SJCRH30 (cell line): ENCODE results near the gene GOLGA6L7. TPM values are rescaled to one million over a fixed set of nuclear protein-coding genes. Genes with fewer than 3 reads are reported as not detected.
"Not testable (repeated sequence)": the region's sequence is repeated elsewhere in the genome, so short reads cannot be mapped to it uniquely, and the experiment has no call there.

Source experiments
- DNase-seq, 2 experiments: peaks; one replicate each; pipeline ENCODE4 v3.0.0-alpha.2; 2015 to 2020
- H3K27ac ChIP-seq: fragments of 250-450 bp; sonication (Bioruptor Pico); 2 replicates; pipeline ENCODE4 v1.5.1; 2020; ENCODE audit warnings: mild to moderate bottlenecking, moderate library complexity
- H3K27me3 ChIP-seq: fragments of 250-450 bp; sonication (Bioruptor Pico); 2 replicates; pipeline ENCODE4 v1.5.1; 2020; ENCODE audit warnings: mild to moderate bottlenecking, moderate library complexity
- H3K36me3 ChIP-seq: fragments of 250-450 bp; sonication (Bioruptor Pico); 2 replicates; pipeline ENCODE4 v1.5.1; 2020; ENCODE audit warnings: mild to moderate bottlenecking, moderate library complexity
- H3K4me1 ChIP-seq: fragments of 250-450 bp; sonication (Bioruptor Pico); 2 replicates; pipeline ENCODE4 v1.5.1; 2020; ENCODE audit warnings: mild to moderate bottlenecking, moderate library complexity
- H3K4me3 ChIP-seq: fragments of 250-450 bp; sonication (Bioruptor Pico); 2 replicates; pipeline ENCODE4 v1.5.1; 2020; ENCODE audit warnings: mild to moderate bottlenecking, moderate library complexity
- H3K9me3 ChIP-seq: fragments of 250-450 bp; sonication (Bioruptor Pico); replicated peaks from 2 replicates; pipeline ENCODE4 v1.5.1; 2020; ENCODE audit warnings: mild to moderate bottlenecking, moderate library complexity
- total RNA-seq: library from RNA; depleted of rRNA; stranded (reverse); fragments of >200 nt; shearing (Covaris generic); gene quantifications from 2 replicates; pipeline ENCODE4 v1.2.3, GENCODE V29; 2014; rRNA removed

GOLGA6L7 gene
- total RNA-seq, result 0.06 and 0.15 TPM in 2 replicates

- not testable (repeated sequence) for H3K36me3 ChIP-seq, DNase-seq, H3K4me1 ChIP-seq, H3K9me3 ChIP-seq, H3K27ac ChIP-seq, H3K4me3 ChIP-seq, H3K27me3 ChIP-seq
Measured at GRCh38 chr15:28848521-28848920, at the start of gene GOLGA6L7. Gene GOLGA6L7, minus strand, starts transcription at chr15:28848644. Its CDS starts 95 bp downstream, at chr15:28848549.

- Histone ChIP-seq H3K27me3 (no peaks in the 10 kb centered on the region), H3K9me3 (no peaks in the 10 kb centered on the region), H3K36me3 (no peaks in the 10 kb centered on the region), H3K27ac (no peak overlapping the region), H3K4me3 (no peak overlapping the region), H3K4me1 (peaks cover 7% of the 10 kb centered on the region; the same call in 1 of the 2 replicates)
- no peak for DNase-seq
Measured at GRCh38 chr15:28897861-28898585, 49.6 kb upstream of the GOLGA6L7 start.

- Histone ChIP-seq H3K36me3 (no peaks in the 10 kb centered on the region), H3K9me3 (no peaks in the 10 kb centered on the region), H3K4me3 (no peak overlapping the region), H3K4me1 (peaks cover 13% of the 10 kb centered on the region), H3K27me3 (no peaks in the 10 kb centered on the region), H3K27ac (peak overlapping the region; percentile 5; the same call in 1 of the 2 replicates)
- DNase-seq, result peak in 1 of 2 experiments; percentile 23
Measured at GRCh38 chr15:28896951-28897350, 48.5 kb upstream of the GOLGA6L7 start.

GRCh38 chr15:28895566-28895965, 47.1 kb upstream of the GOLGA6L7 start:
- no peaks in the 10 kb centered on the region for H3K36me3 ChIP-seq
- H3K27me3 ChIP-seq, result no peaks in the 10 kb centered on the region
- no peak overlapping the region for H3K27ac ChIP-seq
- DNase-seq, result no peak
- H3K9me3 ChIP-seq, result no peaks in the 10 kb centered on the region
- H3K4me1 ChIP-seq, result peaks cover 13% of the 10 kb centered on the region
- no peak overlapping the region for H3K4me3 ChIP-seq

- no peak for DNase-seq
- Histone ChIP-seq H3K9me3 (no peaks in the 10 kb centered on the region), H3K36me3 (no peaks in the 10 kb centered on the region), H3K27me3 (no peaks in the 10 kb centered on the region), H3K27ac (no peak overlapping the region), H3K4me1 (peaks cover 13% of the 10 kb centered on the region), H3K4me3 (no peak overlapping the region)
Measured at GRCh38 chr15:28895146-28895545, 46.7 kb upstream of the GOLGA6L7 start.

GRCh38 chr15:28894631-28895030, 46.2 kb upstream of the GOLGA6L7 start:
- Histone ChIP-seq H3K36me3 (no peaks in the 10 kb centered on the region), H3K4me1 (peaks cover 13% of the 10 kb centered on the region), H3K27ac (no peak overlapping the region), H3K9me3 (no peaks in the 10 kb centered on the region), H3K4me3 (no peak overlapping the region), H3K27me3 (no peaks in the 10 kb centered on the region)
- no peak for DNase-seq

- H3K4me1 ChIP-seq, result peaks cover 13% of the 10 kb centered on the region
- DNase-seq, result peak; percentile 14 to 29
- H3K9me3 ChIP-seq, result no peaks in the 10 kb centered on the region
- H3K27ac ChIP-seq, result peak overlapping the region; percentile 15; the same call in 1 of the 2 replicates
- H3K36me3 ChIP-seq, result no peaks in the 10 kb centered on the region
- no peaks in the 10 kb centered on the region for H3K27me3 ChIP-seq
- no peak overlapping the region for H3K4me3 ChIP-seq
Measured at GRCh38 chr15:28892789-28893610, 44.6 kb upstream of the GOLGA6L7 start.

GRCh38 chr15:28891588-28891987, 43.1 kb upstream of the GOLGA6L7 start:
- no peak for DNase-seq
- Histone ChIP-seq H3K27ac (no peak overlapping the region), H3K27me3 (no peaks in the 10 kb centered on the region; the same call in 1 of the 2 replicates), H3K9me3 (no peaks in the 10 kb centered on the region), H3K4me3 (no peak overlapping the region), H3K36me3 (no peaks in the 10 kb centered on the region), H3K4me1 (peaks cover 6% of the 10 kb centered on the region; the same call in 1 of the 2 replicates)

GRCh38 chr15:28890711-28891495, 42.5 kb upstream of the GOLGA6L7 start:
- H3K4me1 ChIP-seq, result peaks cover 6% of the 10 kb centered on the region; the same call in 1 of the 2 replicates

GRCh38 chr15:28890291-28890690, 41.8 kb upstream of the GOLGA6L7 start:
- H3K4me3 ChIP-seq, H3K36me3 ChIP-seq, H3K27ac ChIP-seq, H3K4me1 ChIP-seq, H3K27me3 ChIP-seq, DNase-seq, H3K9me3 ChIP-seq: not testable (repeated sequence)

More at GRCh38 chr15:28890711-28891495, 42.5 kb upstream of the GOLGA6L7 start:
- no peak overlapping the region for H3K4me3 ChIP-seq
- no peak overlapping the region for H3K27ac ChIP-seq
- H3K27me3 ChIP-seq, result no peaks in the 10 kb centered on the region; the same call in 1 of the 2 replicates
- no peak for DNase-seq
- no peaks in the 10 kb centered on the region for H3K36me3 ChIP-seq
- no peaks in the 10 kb centered on the region for H3K9me3 ChIP-seq

GRCh38 chr15:28889871-28890270, 41.4 kb upstream of the GOLGA6L7 start:
- not testable (repeated sequence) for H3K4me3 ChIP-seq, H3K9me3 ChIP-seq, H3K27me3 ChIP-seq, H3K4me1 ChIP-seq, H3K36me3 ChIP-seq, DNase-seq, H3K27ac ChIP-seq

DNA sequence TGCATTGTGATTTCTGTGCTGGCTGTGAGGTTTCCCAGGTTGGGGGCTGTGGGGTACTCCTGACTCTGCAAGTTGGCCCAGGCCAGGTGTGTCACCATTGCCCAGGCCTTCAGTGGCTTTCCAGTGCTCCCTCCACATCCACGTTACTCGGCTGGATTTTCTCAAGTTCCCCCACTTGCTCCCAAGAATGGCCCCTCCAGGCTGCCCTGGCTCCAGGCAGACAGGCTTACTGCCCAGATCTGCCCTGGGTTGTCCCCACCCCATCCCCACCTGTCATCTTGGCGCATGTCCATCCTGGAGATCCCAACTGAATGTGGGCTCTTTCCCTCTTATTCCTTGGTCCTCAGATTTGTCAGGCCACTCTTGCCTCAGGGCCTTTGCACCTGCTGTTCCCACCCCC, 40.9 kb upstream of the GOLGA6L7 start:
- DNase-seq, result peak; percentile 16 to 31
- H3K4me3 ChIP-seq, result no peak overlapping the region
- no peak overlapping the region for H3K27ac ChIP-seq
- H3K36me3 ChIP-seq, result no peaks in the 10 kb centered on the region
- H3K27me3 ChIP-seq, result no peaks in the 10 kb centered on the region; the same call in 1 of the 2 replicates
- peaks cover 6% of the 10 kb centered on the region; the same call in 1 of the 2 replicates for H3K4me1 ChIP-seq
- no peaks in the 10 kb centered on the region for H3K9me3 ChIP-seq

- H3K4me3 ChIP-seq, result no peak overlapping the region
- H3K27ac ChIP-seq, result no peak overlapping the region
- no peaks in the 10 kb centered on the region; the same call in 1 of the 2 replicates for H3K27me3 ChIP-seq
- no peak for DNase-seq
- no peaks in the 10 kb centered on the region for H3K9me3 ChIP-seq
- peaks cover 6% of the 10 kb centered on the region; the same call in 1 of the 2 replicates for H3K4me1 ChIP-seq
- no peaks in the 10 kb centered on the region for H3K36me3 ChIP-seq
Measured at GRCh38 chr15:28888900-28889299, 40.5 kb upstream of the GOLGA6L7 start.

DNA sequence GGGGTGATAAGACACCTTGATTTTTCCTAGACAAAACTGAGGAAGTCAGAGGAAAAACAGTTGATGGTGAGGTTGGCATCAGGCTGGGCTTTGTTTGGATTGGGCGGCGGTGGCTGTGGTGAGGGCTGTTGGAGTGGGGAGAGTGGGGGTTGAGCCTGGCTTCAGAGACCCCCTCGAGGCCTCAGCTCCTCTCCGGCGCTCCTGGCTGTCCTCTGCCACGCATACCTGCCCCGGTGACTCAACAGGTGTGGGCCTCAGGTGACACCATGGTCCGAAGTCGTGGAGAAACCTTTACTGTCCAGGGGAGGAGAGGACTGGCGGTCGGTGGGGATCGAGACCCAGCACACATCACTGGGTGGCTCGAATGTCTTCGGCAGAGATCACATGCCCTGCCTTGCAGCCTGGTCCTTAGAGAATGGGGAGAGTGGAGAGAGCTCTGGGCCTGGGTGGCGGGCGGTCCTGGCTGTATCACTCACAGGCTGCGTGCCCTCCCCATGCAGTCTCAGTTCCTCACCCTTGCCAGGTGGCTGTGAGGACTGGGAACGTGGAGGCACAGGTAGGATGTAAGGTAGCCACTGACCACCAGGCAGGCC, 40.0 kb upstream of the GOLGA6L7 start:
- H3K36me3 ChIP-seq, result no peaks in the 10 kb centered on the region

More for the DNA sequence above, 40.0 kb upstream of the GOLGA6L7 start:
- DNase-seq, result no peak
- no peak overlapping the region for H3K4me3 ChIP-seq
- H3K9me3 ChIP-seq, result no peaks in the 10 kb centered on the region
- peaks cover 6% of the 10 kb centered on the region; the same call in 1 of the 2 replicates for H3K4me1 ChIP-seq
- no peak overlapping the region for H3K27ac ChIP-seq
- H3K27me3 ChIP-seq, result no peaks in the 10 kb centered on the region; the same call in 1 of the 2 replicates
